Chondrocyte (in vitro differentiated cells): ENCODE measurements around the gene HOXC12. TPM values are rescaled to one million over a fixed set of nuclear protein-coding genes. Genes with fewer than 3 reads are reported as not detected.

Source experiments
- DNase-seq: peaks from one replicate; pipeline ENCODE4 v3.0.0; 2021; ENCODE audit warnings: mixed read lengths, low spot score
- H3K27ac Mint-ChIP-seq: one replicate; pipeline ENCODE4 v1.8.0; 2021; ENCODE audit warnings: mild to moderate bottlenecking, moderate library complexity, mixed read lengths; ENCODE audit not compliant: unreplicated experiment
- H3K27me3 Mint-ChIP-seq: 2 replicates; pipeline ENCODE4 v1.8.0; 2021; ENCODE audit warnings: low read depth, mixed read lengths
- H3K36me3 Mint-ChIP-seq: 2 replicates; pipeline ENCODE4 v1.8.0; 2021; ENCODE audit warnings: low read depth, mixed read lengths
- H3K4me1 Mint-ChIP-seq: 2 replicates; pipeline ENCODE4 v1.8.0; 2021; ENCODE audit warnings: low read depth, mild to moderate bottlenecking, mixed read lengths
- H3K4me3 Mint-ChIP-seq: one replicate; pipeline ENCODE4 v1.8.0; 2021; ENCODE audit warnings: mild to moderate bottlenecking, moderate library complexity, mixed read lengths; ENCODE audit not compliant: unreplicated experiment
- H3K9me3 Mint-ChIP-seq: 2 replicates; pipeline ENCODE4 v1.8.0; 2021; ENCODE audit warnings: low read depth, mixed read lengths
- total RNA-seq: library from RNA; stranded (reverse); gene quantifications from 3 replicates; pipeline ENCODE4 v1.2.1, GENCODE V29; 2021
- TF ChIP-seq, protein P1 (sequence below): fragments of 200-600 bp; sonication (generic); IDR thresholded peaks from 2 replicates; pipeline ENCODE4 v1.5.0; 2021; ENCODE audit warnings: antibody characterized with exemption, mild to moderate bottlenecking, moderate library complexity

Gene HOXC12
- total RNA-seq, 1 donor from 2014 or later = not detected

DNA sequence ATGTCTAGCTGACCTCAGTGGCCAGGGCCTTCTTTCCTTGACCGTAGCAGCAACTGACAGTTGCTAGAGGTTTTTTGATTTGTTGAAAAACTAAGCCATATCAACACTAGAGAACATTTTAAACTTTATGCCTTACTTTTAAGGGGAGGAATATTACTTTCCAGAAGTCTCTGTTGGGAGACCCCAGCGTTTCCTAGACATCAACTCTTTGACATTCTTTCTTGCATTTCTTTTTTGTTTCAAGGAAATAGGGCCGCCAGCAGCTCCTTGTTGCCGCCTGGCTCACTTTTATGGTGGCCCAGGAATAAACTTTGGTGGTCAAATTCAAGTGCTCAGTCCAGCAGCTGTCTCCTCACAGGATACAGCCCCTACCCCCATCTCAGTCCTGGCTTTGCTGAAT is 15.7 kb downstream of the HOXC12 start:
- Mint-ChIP-seq H3K27me3 (peaks cover 86% of the 10 kb centered on the region), H3K9me3 (no peaks in the 10 kb centered on the region), H3K27ac (no peak overlapping the region), H3K4me1 (peaks cover 19% of the 10 kb centered on the region), H3K36me3 (peaks cover 2% of the 10 kb centered on the region), H3K4me3 (no peak overlapping the region)
- no peak for DNase-seq
- TF ChIP-seq, protein P1, sequence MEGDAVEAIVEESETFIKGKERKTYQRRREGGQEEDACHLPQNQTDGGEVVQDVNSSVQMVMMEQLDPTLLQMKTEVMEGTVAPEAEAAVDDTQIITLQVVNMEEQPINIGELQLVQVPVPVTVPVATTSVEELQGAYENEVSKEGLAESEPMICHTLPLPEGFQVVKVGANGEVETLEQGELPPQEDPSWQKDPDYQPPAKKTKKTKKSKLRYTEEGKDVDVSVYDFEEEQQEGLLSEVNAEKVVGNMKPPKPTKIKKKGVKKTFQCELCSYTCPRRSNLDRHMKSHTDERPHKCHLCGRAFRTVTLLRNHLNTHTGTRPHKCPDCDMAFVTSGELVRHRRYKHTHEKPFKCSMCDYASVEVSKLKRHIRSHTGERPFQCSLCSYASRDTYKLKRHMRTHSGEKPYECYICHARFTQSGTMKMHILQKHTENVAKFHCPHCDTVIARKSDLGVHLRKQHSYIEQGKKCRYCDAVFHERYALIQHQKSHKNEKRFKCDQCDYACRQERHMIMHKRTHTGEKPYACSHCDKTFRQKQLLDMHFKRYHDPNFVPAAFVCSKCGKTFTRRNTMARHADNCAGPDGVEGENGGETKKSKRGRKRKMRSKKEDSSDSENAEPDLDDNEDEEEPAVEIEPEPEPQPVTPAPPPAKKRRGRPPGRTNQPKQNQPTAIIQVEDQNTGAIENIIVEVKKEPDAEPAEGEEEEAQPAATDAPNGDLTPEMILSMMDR = no peak

DNA sequence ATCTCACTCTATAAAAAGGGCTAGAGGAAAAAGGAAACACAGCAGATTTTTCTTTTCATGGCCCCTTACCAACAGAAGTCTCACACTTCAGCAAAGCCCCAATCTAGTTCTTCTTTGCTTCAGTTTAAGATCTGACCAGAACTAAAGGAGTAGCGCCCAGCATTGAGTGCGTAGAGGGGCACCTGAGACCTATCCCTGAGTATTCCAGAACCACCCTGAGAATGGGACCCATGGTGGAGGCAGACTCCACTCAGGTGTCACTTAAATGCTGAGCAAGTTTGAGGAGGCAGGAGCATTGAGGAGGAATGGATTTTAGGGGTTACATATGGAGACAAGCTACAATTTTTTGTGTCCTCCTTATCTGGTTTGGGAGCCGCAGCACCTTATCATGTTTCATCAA is 16.4 kb downstream of the HOXC12 start:
- Mint-ChIP-seq H3K9me3 (no peaks in the 10 kb centered on the region), H3K4me1 (peaks cover 23% of the 10 kb centered on the region), H3K36me3 (peaks cover 4% of the 10 kb centered on the region), H3K4me3 (no peak overlapping the region), H3K27ac (no peak overlapping the region), H3K27me3 (peaks cover 85% of the 10 kb centered on the region)
- TF ChIP-seq, protein P1 = no peak
- peak; percentile 5 for DNase-seq

DNA sequence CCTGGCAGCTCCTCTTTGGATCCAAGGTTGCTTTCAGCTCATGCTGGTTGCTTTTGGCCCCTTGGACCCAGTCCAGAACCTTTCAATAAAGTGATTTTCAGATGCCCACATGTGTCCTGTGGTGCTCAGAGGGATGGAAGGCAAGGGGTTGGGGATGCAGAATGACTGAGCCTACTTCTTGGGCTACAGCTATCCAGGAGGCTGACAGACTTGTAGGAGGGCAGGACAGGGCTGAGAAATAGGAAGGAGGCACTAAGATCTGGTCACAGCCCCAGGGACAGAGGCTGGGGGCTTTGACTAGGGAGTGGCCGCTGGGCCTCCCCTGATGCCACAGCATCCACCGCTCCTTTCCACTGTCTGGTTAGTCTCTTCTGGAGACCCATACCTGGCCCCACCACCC is 17.0 kb downstream of the HOXC12 start:
- no peaks in the 10 kb centered on the region for H3K9me3 Mint-ChIP-seq
- H3K4me3 Mint-ChIP-seq = no peak overlapping the region
- TF ChIP-seq, protein P1 = no peak
- no peak overlapping the region for H3K27ac Mint-ChIP-seq
- H3K27me3 Mint-ChIP-seq = peaks cover 85% of the 10 kb centered on the region
- H3K36me3 Mint-ChIP-seq = peaks cover 4% of the 10 kb centered on the region
- DNase-seq = no peak
- peaks cover 17% of the 10 kb centered on the region for H3K4me1 Mint-ChIP-seq

DNA sequence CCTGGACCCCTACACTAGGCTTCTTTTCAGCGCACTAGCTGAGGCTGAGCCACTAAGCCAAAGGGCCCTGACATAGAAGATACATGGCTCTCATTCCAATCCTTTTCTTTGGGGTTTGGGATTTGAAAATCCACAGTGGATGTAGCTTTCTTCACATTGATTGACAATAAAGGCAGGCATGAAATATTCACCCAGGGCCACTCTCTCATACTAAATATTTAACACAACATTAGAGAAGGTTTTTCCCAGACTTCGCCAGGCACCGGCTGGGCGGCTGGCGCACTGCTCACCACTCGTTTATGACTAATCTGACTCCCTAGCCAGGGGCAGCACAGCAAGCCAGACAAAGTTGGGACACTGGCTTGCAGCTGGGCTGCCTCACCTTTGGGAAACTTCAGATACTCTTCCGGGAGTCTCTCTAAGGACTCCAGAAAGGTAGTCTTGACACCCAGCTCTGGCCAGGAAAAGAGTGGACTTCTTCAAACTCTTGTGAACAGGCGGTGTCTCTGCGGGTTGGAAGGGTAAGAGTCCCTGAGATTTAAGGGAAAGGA is 17.5 kb downstream of the HOXC12 start:
- TF ChIP-seq, protein P1 = no peak
- Mint-ChIP-seq H3K4me3 (no peak overlapping the region), H3K36me3 (peaks cover 4% of the 10 kb centered on the region), H3K9me3 (no peaks in the 10 kb centered on the region), H3K27me3 (peaks cover 85% of the 10 kb centered on the region), H3K4me1 (peaks cover 16% of the 10 kb centered on the region), H3K27ac (no peak overlapping the region)
- no peak for DNase-seq

DNA sequence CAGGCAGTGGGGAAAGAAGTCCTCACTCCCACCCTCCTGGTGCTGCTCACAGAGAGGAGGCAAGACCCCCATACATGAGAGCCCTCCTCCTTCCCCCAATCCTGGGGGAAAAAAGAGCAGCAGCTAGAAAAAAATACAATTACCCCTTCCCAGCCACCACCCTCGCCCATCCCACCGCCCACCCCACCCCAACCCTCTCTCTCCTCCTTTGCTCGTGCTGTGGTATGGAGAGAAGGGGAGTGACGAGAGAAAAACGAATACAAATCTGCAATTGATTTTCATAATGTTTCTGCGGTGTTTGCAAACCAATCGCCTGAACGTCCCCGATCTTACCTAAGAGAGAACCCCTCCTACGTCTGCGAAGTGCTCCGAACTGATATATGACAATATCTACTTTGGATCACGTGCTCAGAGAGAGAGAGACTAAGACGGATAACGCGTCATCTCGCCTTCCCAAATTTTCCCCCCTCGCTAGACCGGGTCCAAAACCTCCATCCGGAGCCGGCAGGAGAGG is 18.1 kb downstream of the HOXC12 start, which contains the start of gene HOXC11:
Gene HOXC11 (plus strand): TSS at position 405 of the 514 bp plus-strand sequence. CDS start 116 bp downstream, outside the sequence.
- no peak within 1 kb of the TSS for H3K27ac Mint-ChIP-seq
- no peak for DNase-seq
- TF ChIP-seq, protein P1 = no peak
- H3K36me3 Mint-ChIP-seq = peaks cover 4% of the 10 kb centered on the region
- H3K27me3 Mint-ChIP-seq = peaks cover 84% of the 10 kb centered on the region
- no peaks in the 10 kb centered on the region for H3K9me3 Mint-ChIP-seq
- peak within 1 kb of the TSS; percentile 19 for H3K4me3 Mint-ChIP-seq
- peaks cover 16% of the 10 kb centered on the region for H3K4me1 Mint-ChIP-seq
